HepG2 (cell line): Measurements from ENCODE around the gene OR52E1. TPM values are rescaled to one million over a fixed set of nuclear protein-coding genes. Genes with fewer than 3 reads are reported as not detected.

Source experiments
- ATAC-seq: fragments of 200-7000 bp; cut with Tn5 transposase; 3 replicates; pipeline ENCODE4 v1.9.1; 2020; ENCODE audit warnings: mild to moderate bottlenecking, moderate library complexity
- BruUV-seq: library from RNA; stranded (reverse); fragments of 400-500 nt; replicated peaks from 2 replicates; lab custom pipeline; 2021; lab: Mats Ljungman, UMichigan
- CTCF ChIA-PET: fragments of 300-600 bp; formaldehyde crosslinking; extraction: SDS; loops from one replicate; lab custom pipeline; 2021; ENCODE audit warnings: low total read pairs, inconsistent platforms, low intra/inter-chr PET ratio; lab: Yijun Ruan, JAX
- POLR2A ChIA-PET: fragments of 350-600 bp; sonication (Branson Sonifier 250); formaldehyde crosslinking; loops from one replicate; lab custom pipeline; 2020; ENCODE audit warnings: antibody characterized with exemption, inconsistent platforms; lab: Yijun Ruan, JAX
- DNase-seq: peaks from one replicate; pipeline ENCODE4 v3.0.0-alpha.2; 2015; ENCODE audit warnings: low spot score
- FAIRE-seq: peaks from 3 replicates; lab custom pipeline; 2011; peaks lifted over from hg19 to GRCh38; lab: Jason Lieb, UNC
- H2AFZ ChIP-seq: one replicate; pipeline ENCODE4 v1.6.1; 2011; ENCODE audit warnings: low read length, inconsistent platforms
- H3K27ac ChIP-seq: fragments of 300-600 bp; 3 replicates; pipeline ENCODE4 v1.8.0; 2011; ENCODE audit warnings: mixed run types, mild to moderate bottlenecking, mixed read lengths, low read length, inconsistent platforms; ENCODE audit not compliant: insufficient read depth; ENCODE audit errors: extremely low read length
- H3K27me3 ChIP-seq, 2 experiments: fragments of 200-600 bp in 1 of 2; 2 replicates in 1 of 2; 3 replicates in 1 of 2; pipeline versions ENCODE4 v1.6.0 to v1.8.0; 2011; ENCODE audit warnings: low read length in 2 of 2, mild to moderate bottlenecking in 2 of 2, moderate library complexity in 2 of 2, inconsistent platforms in 1 of 2; ENCODE audit not compliant: insufficient read depth in 2 of 2, control insufficient read depth in 1 of 2
- H3K36me3 ChIP-seq, 2 experiments: fragments of 200-600 bp in 1 of 2; replicated peaks in 1 of 2; 2 replicates in 1 of 2; 3 replicates in 1 of 2; pipeline versions ENCODE4 v1.5.1 to v1.8.0; 2011; ENCODE audit warnings: low read length in 2 of 2, inconsistent platforms in 1 of 2; ENCODE audit not compliant: insufficient read depth in 2 of 2, control insufficient read depth in 1 of 2
- H3K4me1 ChIP-seq: 2 replicates; pipeline ENCODE4 v1.5.1; 2012; ENCODE audit warnings: low read length, inconsistent platforms; ENCODE audit not compliant: insufficient read depth
- H3K4me2 ChIP-seq: 2 replicates; pipeline ENCODE4 v1.6.0; 2011; ENCODE audit warnings: low read depth, low read length, inconsistent platforms
- H3K4me3 ChIP-seq, 3 experiments: fragments of 200-600 bp in 1 of 3; sonication (generic), shearing (Covaris generic) in 1 of 3; replicated peaks in 1 of 3; 2 replicates each; pipeline ENCODE4 v1.5.1; 2011 to 2016; ENCODE audit warnings: low read length in 3 of 3, inconsistent platforms in 2 of 3, low read depth in 2 of 3, mild to moderate bottlenecking in 2 of 3, control low read depth in 1 of 3, mixed read lengths in 1 of 3; ENCODE audit not compliant: insufficient read depth in 1 of 3
- H3K79me2 ChIP-seq: one replicate; pipeline ENCODE4 v1.6.1; 2011; ENCODE audit warnings: low read length, inconsistent platforms; ENCODE audit not compliant: insufficient read depth
- H3K9ac ChIP-seq: 2 replicates; pipeline ENCODE4 v1.6.0; 2011; ENCODE audit warnings: mild to moderate bottlenecking, low read depth, low read length, inconsistent platforms; ENCODE audit not compliant: insufficient read depth
- H3K9me3 ChIP-seq: 2 replicates; pipeline ENCODE4 v1.5.1; 2012; ENCODE audit warnings: mild to moderate bottlenecking, low read length
- H4K20me1 ChIP-seq: 2 replicates; pipeline ENCODE4 v1.6.0; 2011; ENCODE audit warnings: inconsistent platforms, mild to moderate bottlenecking, low read length, moderate library complexity; ENCODE audit not compliant: insufficient read depth
- BHLHE40 ChIP-seq: IDR thresholded peaks from 2 replicates; pipeline ENCODE4 v1.6.1; 2011; ENCODE audit warnings: low read length, improper control_type of control experiment
- HNF4A ChIP-seq: sonication (generic); formaldehyde crosslinking; IDR thresholded peaks from 2 replicates; pipeline ENCODE4 v1.4.0; 2020; ENCODE audit warnings: missing genetic modification reagents
- MBD4 ChIP-seq: IDR thresholded peaks from 2 replicates; pipeline ENCODE4 v1.6.1; 2012; ENCODE audit warnings: low read length, inconsistent platforms, borderline replicate concordance
- WGBS: methylation state at CpG from one replicate; pipeline ENCODE4 v1.1.6; 2017; ENCODE audit warnings: low lambda C conversion rate; 5-methylcytosine and 5-hydroxymethylcytosine counted together
- in situ Hi-C: cut with HindIII; loops from 2 replicates; pipeline ENCODE4 v1.10.0; 2017; ENCODE audit warnings: low pct_unique_long_range_greater_than_20kb; ENCODE audit not compliant: extremely low pct_ligation_motif_present
- intact Hi-C: fragments of 100-400 bp; cut with micrococcal nuclease; formaldehyde crosslinking; loops from one replicate; pipeline ENCODE4 v1.10.0; 2022; ENCODE audit not compliant: unreplicated experiment
- polyA plus RNA-seq, 8 experiments: library from polyadenylated mRNA; depleted of rRNA in 3 of 8; stranded (reverse) in 7 of 8; unstranded in 1 of 8; fragments of >200 nt; fragmentation: Illumina TruSeq in 4 of 8; extraction: Trizol in 4 of 8; gene quantifications; 2 replicates each; pipeline versions ENCODE4 v1.2.1 to v1.2.3, GENCODE V29; 2011 to 2016; ENCODE audit warnings: low read depth in 4 of 8, missing spikeins in 1 of 8, mixed read lengths in 1 of 8; ENCODE audit not compliant: insufficient read depth in 1 of 8
- total RNA-seq, 5 experiments: library from RNA; depleted of rRNA; stranded (reverse); fragments of >200 nt; fragmentation: Illumina TruSeq; extraction: Trizol; gene quantifications; 2 replicates each; pipeline ENCODE4 v1.2.3, GENCODE V29; 2016; ENCODE audit warnings: low read depth in 1 of 5
- TF ChIP-seq, protein P1 (sequence below): sonication (generic); formaldehyde crosslinking; IDR thresholded peaks from 2 replicates; pipeline ENCODE4 v1.4.0; 2020; ENCODE audit warnings: mild to moderate bottlenecking, missing genetic modification reagents
- TF ChIP-seq, protein P2 (sequence below): IDR thresholded peaks from 2 replicates; pipeline ENCODE4 v1.6.1; 2018; ENCODE audit warnings: missing genetic modification reagents, mild to moderate bottlenecking, missing compliant biosample characterization
- TF ChIP-seq, protein P3 (sequence below): sonication (generic); formaldehyde crosslinking; IDR thresholded peaks from 2 replicates; pipeline ENCODE4 v1.4.0; 2020; ENCODE audit warnings: mild to moderate bottlenecking, low read depth, missing genetic modification reagents

Gene OR52E1
- total and polyA plus RNA-seq, 2 of the 13 experiments (the other 11 are each of a cell fraction or from before 2014, with no cell fraction given): not detected

DNA sequence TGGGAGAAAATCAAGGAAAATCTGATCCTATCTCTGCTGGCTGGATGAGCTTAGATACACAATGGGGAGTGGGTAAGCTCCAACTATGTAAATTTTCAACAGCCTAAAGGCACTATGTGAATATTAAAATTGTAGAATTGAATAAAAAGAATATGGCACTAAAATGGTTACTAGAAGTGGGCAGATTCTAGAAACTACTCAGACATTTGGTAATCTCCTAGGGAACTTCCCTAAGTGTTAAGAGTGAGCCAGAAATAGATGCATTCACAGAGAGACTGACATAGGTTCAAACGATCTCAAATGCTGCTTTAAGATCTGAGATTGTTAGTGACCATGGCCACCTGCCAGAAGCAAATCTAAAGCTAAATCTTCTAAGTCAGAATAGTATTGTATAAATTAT lies 4.3 kb upstream of the OR52E1 start:
- no TSS peak for BruUV-seq
- 0 out of 5 replicates have a peak, but pooled peaks cover 0 to 4% of the 10 kb centered on the region in 2 experiments for H3K27me3 ChIP-seq
- ATAC-seq: no peak

DNA sequence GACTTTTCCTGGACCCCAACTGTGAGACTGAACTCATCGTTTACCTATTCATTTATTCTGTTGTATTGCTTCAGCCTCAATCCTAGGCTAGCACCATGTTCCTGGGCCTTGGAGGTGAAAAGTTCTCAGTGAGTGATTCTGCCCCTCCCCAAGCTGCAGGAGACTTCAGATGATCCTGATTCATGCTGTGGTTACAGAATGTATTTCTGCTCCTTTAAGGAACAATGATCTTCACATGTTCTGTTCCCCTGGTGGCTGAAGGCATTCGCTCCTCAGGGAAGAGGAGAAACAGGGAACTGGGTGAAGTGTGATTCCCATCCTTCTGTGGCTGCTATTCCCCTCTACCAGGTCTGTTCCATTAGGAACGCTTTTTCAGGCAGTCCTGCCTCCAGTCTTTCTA lies 2.4 kb downstream of the OR52E1 start:
- 2% methylated on average over 3 of the region's 3 CpGs for WGBS
- no TSS peak for BruUV-seq
- CTCF ChIA-PET: no interaction called here

More for the DNA sequence above, 4.3 kb upstream of the OR52E1 start:
- in situ Hi-C loops: no loop called here
- POLR2A ChIA-PET: no interaction called here
- intact Hi-C loops: no loop called here
- FAIRE-seq: no peak
- Histone ChIP-seq H3K4me1 (no peaks in the 10 kb centered on the region), H4K20me1 (no peaks in the 10 kb centered on the region), H3K4me3 (no peak overlapping the region), H3K4me2 (no peak overlapping the region), H3K27ac (no peak overlapping the region), H3K9me3 (no peaks in the 10 kb centered on the region), H3K36me3 (no peaks in the 10 kb centered on the region), H3K9ac (no peak overlapping the region), H2AFZ (no peak overlapping the region), H3K79me2 (no peaks in the 10 kb centered on the region)
- CTCF ChIA-PET: no interaction called here
- no peak for DNase-seq
- WGBS: 0% methylated on average over 1 of the region's 1 CpG
- TF ChIP-seq BHLHE40 (no peak), MBD4 (no peak)
- TF ChIP-seq, protein P1, sequence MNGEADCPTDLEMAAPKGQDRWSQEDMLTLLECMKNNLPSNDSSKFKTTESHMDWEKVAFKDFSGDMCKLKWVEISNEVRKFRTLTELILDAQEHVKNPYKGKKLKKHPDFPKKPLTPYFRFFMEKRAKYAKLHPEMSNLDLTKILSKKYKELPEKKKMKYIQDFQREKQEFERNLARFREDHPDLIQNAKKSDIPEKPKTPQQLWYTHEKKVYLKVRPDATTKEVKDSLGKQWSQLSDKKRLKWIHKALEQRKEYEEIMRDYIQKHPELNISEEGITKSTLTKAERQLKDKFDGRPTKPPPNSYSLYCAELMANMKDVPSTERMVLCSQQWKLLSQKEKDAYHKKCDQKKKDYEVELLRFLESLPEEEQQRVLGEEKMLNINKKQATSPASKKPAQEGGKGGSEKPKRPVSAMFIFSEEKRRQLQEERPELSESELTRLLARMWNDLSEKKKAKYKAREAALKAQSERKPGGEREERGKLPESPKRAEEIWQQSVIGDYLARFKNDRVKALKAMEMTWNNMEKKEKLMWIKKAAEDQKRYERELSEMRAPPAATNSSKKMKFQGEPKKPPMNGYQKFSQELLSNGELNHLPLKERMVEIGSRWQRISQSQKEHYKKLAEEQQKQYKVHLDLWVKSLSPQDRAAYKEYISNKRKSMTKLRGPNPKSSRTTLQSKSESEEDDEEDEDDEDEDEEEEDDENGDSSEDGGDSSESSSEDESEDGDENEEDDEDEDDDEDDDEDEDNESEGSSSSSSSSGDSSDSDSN (CRISPR knock-in tag): no peak

More for the DNA sequence above, 2.4 kb downstream of the OR52E1 start:
- intact Hi-C loops (no loop called here), in situ Hi-C loops (no loop called here)
- POLR2A ChIA-PET: no interaction called here
- Histone ChIP-seq H3K4me2 (no peak overlapping the region), H3K79me2 (no peaks in the 10 kb centered on the region), H3K36me3 (no peaks in the 10 kb centered on the region), H3K9me3 (no peaks in the 10 kb centered on the region), H3K27ac (no peak overlapping the region), H2AFZ (no peak overlapping the region), H3K4me3 (no peak overlapping the region), H3K4me1 (no peaks in the 10 kb centered on the region), H3K9ac (no peak overlapping the region), H3K27me3 (no peaks in the 10 kb centered on the region), H4K20me1 (no peaks in the 10 kb centered on the region)
- ATAC-seq: no peak
- TF ChIP-seq, protein P2, sequence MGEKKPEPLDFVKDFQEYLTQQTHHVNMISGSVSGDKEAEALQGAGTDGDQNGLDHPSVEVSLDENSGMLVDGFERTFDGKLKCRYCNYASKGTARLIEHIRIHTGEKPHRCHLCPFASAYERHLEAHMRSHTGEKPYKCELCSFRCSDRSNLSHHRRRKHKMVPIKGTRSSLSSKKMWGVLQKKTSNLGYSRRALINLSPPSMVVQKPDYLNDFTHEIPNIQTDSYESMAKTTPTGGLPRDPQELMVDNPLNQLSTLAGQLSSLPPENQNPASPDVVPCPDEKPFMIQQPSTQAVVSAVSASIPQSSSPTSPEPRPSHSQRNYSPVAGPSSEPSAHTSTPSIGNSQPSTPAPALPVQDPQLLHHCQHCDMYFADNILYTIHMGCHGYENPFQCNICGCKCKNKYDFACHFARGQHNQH (CRISPR knock-in tag): no peak
- no peak for TF ChIP-seq HNF4A (CRISPR knock-in tag)
- TF ChIP-seq, protein P3, sequence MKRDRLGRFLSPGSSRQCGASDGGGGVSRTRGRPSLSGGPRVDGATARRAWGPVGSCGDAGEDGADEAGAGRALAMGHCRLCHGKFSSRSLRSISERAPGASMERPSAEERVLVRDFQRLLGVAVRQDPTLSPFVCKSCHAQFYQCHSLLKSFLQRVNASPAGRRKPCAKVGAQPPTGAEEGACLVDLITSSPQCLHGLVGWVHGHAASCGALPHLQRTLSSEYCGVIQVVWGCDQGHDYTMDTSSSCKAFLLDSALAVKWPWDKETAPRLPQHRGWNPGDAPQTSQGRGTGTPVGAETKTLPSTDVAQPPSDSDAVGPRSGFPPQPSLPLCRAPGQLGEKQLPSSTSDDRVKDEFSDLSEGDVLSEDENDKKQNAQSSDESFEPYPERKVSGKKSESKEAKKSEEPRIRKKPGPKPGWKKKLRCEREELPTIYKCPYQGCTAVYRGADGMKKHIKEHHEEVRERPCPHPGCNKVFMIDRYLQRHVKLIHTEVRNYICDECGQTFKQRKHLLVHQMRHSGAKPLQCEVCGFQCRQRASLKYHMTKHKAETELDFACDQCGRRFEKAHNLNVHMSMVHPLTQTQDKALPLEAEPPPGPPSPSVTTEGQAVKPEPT (CRISPR knock-in tag): no peak
- no peak for FAIRE-seq
- DNase-seq: no peak
